HG03196 (cell line): ENCODE results near the gene UTRN.

Experiments used
- ATAC-seq: cut with Tn5 transposase; IDR thresholded peaks from one replicate; pipeline ENCODE4 v1.9.1; 2021; ENCODE audit not compliant: unreplicated experiment

Gene UTRN

DNA sequence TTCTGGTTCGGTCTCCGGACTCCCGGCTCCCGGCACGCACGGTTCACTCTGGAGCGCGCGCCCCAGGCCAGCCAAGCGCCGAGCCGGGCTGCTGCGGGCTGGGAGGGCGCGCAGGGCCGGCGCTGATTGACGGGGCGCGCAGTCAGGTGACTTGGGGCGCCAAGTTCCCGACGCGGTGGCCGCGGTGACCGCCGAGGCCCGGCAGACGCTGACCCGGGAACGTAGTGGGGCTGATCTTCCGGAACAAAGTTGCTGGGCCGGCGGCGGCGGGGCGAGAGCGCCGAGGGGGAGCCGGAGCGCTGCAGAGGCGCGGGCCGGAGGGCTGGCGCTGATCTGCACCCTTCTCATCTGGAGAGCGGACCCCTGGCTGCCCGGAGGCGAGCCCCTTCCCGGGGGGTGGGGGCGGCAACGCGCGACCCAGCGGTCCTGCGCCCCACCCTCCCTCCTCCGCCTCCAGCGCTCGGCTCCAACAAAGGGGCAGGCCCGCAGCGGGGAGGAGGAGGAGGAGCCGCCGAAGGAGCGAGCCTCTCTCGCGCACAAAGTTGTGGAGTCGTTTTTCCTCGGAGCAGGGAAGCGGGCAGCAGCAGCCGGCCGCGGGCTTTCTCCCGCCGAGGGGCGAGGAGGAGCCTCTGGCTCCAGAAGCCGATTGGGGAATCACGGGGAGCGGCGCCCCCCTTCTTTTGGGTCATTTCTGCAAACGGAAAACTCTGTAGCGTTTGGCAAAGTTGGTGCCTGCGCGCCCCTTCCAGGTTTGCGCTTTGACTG, at the start of gene UTRN:
Gene UTRN (plus strand): TSS at position 553 of the 765 bp plus-strand sequence. CDS start 6,494 bp downstream, outside the sequence.
- ATAC-seq = peak; percentile 64

DNA sequence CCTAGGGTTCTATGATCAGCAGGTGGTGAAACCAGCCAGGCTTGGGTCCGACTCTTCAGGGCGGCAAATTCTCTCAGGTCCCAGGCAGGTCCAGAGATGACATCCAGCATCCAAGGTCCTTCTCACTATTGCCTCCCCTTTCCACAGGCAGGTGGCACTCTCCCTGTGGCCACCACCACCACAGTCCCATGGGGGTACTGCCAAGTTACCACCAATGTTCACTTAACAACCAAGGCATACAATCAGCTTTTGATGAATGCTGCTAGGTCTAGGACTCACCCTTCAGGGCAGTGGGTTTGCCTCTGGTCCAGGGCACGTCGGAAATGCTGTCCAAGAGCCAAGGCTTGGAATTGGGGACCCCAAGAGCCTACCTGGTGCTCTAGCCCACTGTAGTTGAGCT, 40.4 kb upstream of the UTRN start:
- no peak for ATAC-seq

DNA sequence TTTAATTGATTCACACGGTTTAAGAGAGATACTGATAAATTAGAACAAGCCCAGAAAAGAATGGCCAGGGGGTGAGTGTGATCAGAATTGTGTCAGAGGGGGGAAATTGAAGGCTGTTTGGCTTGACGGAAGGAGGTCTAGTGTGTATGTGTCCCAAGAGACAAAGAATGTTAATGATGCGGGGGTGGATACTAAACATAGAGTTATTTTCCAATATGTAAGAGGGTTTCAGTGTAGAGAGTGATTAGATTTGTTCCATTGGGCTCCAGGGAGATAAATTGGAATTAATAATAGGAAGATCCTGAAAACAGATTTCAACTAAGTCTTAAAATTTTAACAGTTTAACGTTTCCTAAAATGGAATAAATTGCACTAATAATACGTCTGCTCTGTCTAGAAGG, 38.1 kb upstream of the UTRN start:
- ATAC-seq = no peak

DNA sequence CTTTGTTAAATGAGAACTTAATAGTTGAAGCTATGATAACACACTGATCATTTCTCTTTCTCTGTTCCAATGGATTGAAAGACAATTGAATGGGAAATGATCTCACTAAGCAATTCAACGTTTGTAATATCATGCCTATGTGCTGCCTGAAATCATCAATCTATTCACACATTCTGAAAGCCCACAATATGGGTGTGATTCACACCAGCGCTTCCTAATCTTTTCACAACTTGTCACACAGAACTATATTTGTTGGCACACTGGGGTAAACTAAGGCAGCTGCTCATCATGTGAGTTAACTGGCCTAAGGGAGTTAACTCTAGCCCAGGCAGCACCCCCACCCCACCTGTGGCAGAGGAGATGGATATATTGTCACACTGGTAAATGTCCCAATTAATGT, 37.1 kb upstream of the UTRN start:
- no peak for ATAC-seq

DNA sequence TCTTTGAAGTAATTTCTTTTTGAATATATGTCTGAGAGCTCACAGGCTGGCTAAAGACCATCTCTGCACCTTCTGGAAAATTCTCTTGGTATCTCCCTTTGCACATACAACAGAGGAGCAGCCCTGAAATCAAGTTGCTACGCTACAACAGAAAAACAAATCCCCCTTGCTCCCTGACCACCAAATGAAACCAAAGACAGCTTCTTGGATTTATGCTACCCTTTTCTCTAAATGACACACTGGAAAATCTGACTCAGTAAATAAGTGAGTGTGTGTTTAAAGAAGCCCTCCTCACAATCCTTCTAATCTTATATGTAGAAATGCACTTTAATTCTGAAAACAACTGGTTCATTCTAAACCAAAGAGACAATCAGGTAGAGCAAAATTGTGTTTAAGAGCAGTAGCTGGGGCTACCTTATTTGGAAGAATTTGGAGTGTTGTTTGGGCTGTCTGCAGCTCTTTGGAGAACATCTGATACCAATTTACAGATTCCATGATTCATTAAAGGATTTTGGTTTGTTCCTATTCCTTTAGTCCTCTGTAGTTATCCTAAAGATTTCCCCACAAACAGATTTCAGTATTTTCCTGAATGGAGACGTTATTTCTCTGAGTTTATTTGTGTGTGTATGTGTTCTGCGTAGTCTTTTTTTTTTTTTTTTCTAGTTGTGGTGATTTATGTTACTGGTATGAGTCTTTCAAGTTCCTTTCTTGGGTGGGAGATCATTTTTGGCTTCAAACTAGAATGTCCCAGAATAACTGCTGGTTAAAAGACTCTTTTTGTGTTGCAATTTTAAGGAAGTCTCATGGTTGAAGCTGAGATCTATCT, 36.4 kb upstream of the UTRN start:
- no peak for ATAC-seq

DNA sequence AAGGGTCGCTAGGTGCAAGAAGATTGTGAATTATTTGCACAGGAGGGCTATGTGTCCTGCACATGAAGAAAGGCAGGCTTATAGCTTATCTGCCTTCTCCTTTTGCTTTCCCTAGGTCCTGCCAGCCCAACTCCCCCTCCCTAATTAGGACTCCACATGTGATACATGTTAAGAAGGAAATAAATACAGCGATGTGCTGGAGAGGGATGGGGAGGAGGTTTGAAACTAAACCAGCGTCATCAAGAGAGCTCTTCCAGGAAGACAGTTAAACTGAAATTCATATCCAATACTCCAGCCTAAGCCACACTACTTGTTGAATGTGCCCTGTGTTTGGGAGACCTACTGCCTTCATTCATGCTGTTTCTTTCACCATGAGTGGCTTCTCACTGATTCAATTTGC, 34.9 kb upstream of the UTRN start:
- ATAC-seq = no peak

DNA sequence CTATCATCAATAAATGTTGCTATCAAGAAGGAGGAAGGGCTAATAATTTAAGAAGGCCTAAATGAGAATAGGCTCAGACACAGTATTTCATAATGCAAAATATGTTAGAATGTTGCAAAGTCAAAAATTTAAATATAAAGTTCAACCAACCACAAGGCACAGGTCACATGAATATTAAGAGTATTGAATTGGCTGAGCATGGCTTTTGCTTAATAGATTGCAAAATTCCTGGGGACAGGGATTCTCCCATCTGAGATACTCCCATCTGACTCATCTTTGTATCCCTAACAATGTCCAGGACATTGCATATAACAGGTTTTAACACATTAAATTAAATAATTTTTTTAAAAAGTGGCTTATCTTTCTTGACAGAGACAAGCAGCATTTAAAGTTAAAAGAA, 32.9 kb upstream of the UTRN start:
- no peak for ATAC-seq

DNA sequence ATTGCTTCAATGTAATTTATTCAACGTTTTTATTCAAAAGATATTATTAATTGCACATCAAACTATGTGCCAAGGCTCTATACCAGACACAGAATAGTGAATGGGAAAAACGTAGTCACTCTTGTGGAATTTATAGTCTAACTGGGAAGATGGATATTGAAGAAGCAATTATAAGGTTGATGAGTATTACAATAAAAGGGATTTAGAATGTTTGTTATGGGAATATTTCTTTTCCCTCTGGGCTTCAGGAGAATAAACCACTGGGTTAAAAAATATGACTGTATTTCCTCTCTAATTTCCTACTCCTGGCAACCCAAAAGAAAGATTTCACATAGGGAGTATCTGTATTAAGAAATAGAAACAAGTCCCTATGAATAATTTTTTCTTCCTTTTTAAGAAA, 25.1 kb upstream of the UTRN start:
- ATAC-seq = no peak

DNA sequence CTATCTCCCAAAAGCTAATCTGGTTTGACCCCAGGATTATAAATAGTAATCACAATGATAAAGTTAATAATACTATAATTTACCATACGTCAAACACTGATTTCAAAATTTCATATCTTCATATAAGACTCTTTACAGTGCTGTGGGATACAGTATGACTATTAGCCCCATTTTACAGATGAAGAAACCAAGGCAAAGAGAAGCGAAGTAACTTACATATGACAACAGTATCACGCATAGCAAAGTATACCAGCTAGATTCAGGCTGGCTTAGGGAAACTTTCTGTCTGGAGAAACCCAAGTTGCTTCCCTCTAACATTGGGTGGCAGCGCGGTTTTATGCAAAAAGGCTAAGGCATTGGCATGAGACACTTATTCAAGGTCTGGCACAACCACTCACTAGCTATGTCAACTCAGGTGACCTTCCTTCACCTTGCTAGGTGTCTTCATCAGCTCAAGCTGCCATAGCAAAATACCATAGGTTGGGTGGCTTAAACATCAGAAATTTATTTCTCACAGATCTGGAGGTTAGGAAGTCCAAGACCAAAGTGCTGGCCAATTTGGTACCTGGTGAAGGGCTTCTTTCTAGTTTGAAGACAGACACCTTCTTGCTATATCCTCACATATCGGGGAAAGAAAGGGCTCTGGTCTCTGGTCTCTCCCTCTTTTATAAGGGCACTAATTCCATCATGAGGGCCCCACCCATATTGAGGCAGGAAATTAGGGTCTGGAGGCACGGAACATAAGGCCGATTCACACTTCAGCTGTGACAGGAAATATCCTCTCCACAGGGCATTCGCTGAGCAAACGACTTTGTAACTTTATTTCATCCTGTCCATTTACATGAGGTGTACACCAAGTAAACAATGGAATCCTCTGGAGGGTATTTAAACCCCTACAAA, 22.4 kb upstream of the UTRN start:
- no peak for ATAC-seq

DNA sequence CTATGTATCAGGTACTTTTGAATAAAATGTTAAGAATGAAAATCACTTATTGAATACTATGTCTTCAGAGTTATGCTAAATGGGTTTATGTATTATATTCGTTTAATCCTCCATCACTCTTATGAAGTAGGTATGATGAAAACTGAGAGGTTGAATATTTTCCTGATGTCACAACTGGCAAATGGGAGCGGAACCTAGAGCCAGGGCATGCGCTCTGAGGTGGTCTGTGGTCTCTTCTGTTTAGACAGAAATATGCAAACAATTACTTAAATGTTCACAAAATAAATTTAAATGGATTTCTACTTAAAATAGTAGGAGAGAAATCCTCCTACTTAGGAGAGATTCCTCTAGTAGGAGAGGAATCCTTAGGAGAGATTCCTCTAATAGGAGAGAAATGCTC, 21.3 kb upstream of the UTRN start:
- ATAC-seq = no peak

DNA sequence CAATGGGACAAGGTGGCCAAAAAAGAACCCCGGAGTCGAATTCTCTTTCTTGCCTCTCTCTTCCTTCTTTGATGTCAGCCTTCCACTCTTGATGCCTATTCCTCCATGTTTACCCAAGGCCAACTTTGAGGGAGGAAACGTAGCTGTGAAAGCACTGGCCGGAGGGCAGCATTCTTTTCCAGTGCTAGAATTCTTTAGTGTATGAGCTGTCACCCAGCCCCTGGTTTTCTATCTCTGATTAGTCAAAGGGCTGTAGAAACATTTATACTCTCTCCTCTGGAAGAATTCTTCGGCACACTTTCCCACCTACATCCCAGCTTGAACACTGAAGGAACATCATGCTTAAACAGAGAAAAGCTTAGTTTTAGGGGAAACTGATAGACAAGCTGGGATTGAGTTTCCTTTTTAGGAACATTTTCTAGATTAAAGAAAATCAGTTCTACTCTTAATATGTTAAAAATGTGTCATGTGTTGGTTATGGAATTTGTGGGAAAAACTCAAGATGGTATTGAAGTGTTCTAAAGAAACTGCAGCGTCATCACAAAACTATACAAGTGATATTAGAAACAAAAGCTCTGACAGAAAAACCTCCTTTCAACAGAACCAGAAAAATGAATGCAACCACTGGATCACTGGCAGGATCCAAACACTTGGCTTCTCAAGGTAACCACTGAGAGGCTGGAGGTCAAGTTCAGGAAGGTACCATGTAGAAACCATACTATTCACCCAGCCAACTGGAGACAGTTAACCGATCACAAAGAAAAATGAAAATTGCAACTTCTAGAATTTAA, 20.7 kb upstream of the UTRN start:
- no peak for ATAC-seq

DNA sequence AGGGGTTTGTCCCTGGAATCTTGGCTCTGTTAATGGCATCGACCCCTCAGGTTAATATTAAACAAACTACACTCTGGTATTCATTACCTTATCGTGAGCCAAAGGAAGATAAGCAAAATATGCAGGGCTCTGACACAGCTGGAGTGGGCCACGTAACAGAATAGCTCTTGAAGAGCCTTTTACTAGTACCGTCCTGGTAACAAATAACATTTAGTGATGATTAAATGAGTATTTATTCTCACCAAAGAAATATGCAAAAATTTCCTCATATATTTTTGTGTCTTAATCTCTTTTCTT, 20.1 kb upstream of the UTRN start:
- no peak for ATAC-seq

DNA sequence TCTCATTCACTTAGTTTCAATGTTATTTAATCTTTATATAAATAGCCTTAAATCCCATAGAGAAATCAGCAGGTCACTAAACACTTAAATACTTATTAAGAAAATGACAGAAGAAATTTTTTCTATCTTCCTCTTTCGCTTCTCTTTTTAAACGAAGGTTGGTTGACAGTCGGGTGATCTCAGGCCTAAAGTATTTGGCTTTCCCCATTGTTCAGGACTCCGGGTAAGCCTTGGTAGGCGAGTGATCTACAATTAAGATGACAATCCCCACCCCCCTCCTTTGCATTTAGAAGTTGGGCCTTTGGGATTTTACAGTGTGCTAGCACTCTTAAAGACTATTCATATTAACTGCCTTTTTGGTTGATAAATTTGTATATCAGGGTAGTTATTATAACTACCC, 19.7 kb upstream of the UTRN start:
- peak; percentile 65 for ATAC-seq

DNA sequence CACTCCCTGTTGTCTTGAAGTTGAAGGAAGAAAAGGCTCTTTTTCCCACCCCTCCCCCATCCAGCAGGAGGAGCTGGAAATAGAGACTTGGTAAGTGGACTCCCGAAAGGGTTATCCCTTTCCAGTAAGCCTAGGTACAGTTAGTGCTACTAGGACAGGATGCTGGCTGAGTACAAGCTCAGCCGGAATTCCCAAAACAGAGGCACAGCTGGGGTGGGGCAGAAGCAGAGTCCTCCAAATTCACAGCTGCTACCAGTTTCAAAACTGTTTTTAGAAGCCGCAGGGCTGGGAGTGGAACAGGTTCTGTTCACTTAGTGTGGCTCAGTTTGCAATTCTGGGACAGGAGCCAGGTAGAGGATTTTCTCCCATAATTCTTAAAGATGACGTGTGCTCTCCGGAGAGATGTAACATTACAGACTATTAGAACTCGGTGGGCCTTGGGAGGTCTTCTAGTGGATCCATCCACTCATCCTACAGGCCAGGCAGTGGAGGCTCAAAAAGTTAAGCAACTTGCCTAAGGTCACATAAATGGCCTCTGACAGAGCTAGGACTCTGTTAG, 19.0 kb upstream of the UTRN start:
- no peak for ATAC-seq

DNA sequence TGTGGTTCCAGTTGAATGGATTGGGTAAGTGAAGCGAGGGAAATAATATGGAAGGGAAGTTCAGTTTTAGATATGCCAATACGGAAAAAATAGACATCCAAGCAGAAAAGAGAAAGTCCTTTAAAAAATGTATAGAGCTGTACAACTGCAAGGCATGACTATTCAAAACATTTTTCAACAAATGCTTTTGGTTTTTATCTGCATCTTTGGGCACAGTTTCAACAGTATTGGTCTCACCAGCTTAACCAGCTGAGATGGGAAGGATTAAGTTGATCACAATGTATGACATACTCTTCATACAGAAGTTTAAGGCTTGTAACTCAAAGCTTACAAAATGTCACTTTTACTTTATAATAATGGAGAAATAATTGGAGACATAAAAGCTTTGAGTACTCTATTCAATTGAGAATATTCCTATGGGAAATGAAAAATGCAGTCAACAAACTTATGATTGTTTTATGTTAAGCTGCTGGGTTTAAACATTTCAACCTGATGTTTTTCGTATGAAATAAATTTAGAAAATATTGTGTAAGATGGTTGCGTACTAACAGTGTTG, 16.3 kb upstream of the UTRN start:
- ATAC-seq = no peak

DNA sequence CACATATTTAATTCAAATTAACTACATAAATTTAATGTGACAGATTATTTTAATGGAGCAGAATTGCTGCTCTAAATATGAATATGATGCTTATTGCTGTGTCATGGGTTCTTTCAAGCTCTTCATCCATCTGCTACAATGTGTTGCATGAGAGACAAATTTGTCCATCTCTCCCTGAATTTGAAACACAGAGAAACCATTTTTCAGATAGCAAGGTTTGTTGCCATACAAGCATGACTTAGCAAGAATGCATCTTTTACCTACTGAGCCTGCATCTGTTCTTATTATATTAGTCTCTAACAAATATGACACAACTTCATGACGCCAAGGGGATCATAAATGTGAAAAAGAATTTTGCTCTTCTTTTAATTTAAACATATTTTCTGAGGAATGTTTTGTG, 8.0 kb upstream of the UTRN start:
- no peak for ATAC-seq

DNA sequence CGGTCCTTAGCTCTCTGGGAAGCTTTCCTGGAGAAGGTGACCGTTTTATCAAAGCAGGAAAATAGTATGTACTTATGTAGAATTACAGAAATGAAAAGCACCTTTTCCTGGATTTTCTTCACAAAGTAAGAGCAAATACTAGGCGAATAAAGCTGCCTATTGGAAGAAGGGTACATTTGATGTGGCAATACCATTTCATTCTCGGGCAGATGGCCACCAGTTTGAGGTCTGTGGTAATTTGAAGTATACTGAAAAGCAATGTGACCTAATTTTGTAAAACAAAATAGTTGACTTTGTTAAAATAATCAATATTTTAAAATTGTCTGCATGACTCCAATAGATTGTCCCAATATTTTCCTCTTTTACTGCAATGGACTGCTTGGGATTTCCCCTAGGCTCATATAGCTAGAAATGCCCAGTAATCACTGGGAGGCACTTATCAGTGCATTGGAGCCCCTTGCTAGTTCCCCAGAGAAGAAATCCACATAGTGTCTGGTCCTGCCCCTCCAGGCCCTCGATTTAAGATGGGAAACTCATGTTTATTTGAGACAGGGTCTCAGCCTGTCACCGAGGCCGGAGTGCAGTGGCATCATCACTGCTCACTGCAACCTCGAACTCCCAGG, 7.4 kb upstream of the UTRN start:
- no peak for ATAC-seq

DNA sequence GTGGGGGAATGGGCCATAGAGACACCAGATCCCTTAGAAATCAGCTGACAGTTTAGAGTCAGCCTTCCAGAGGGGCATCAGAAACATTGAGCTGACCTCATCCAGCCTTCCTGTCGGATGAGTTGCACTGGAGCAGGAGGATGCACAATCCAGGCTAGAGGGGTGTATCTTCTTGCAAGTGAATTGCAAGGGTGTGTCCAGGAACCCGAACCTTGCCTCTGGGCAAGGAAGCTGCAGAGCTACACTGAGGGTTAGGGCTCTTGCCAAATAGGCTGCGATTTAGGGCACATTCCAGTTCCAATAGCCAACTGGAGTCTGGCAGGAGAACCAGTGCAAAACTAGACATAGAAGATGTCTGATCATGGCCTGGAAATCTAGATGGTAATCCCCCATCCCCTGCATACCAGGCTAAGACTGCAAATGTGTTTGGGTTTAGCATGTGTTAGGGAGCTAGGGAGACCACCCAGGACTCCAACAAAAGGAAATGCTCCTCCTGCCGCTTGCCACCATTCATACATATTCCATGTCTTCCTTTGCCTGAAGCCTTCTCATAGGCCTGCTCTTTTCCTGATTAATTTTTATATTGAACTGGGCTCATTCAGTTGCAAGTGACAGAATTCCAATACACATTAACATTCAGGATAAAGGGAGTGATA, 6.3 kb upstream of the UTRN start:
- ATAC-seq = no peak

DNA sequence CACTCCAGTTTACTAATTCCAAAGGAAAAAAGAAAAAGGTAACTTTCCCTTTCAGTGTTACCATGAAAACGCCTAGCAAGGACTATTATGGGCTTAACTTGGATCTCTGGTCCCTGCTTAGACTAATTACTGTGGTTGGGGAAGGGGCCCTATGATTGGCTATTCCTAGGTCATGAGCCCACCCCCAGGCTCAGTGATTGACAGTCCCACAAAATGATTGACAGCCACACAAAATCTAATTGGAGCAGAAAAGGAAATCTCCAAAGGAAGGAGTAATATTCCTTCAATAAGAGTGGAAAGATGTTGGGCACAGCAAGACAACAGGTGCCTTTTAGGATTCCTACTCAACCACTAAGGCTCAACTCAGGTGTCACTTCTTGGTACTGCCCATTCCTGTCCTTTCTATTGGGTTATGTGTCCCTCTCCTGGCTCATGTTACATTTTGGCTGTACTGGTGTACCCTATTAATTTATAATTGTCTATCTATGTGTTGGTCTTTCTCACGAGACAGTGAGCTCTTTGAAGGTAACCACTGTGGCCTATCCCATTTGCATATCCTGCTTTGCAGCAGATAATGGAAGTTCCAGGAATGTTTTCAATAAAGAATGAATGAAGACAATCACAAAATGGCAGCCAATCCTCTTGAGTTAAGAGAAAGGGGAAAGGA, 5.5 kb upstream of the UTRN start:
- no peak for ATAC-seq
